Cortex of kidney (tissue), 1 donor: ENCODE measurements around the gene TM6SF1.
"Not testable (repeated sequence)": the region's sequence is repeated elsewhere in the genome, so short reads cannot be mapped to it uniquely, and the experiment has no call there.

Experiments
- DNase-seq: peaks from one replicate; lab custom pipeline; 2025; lab: John Stamatoyannopoulos, UW

The TM6SF1 gene

GRCh38 chr15:83088876-83089275 is 18.6 kb upstream of the TM6SF1 start:
- no peak for DNase-seq

- no peak for DNase-seq
These were observed 17.0 kb upstream of the TM6SF1 start for GRCh38 chr15:83090465-83090864.

DNA sequence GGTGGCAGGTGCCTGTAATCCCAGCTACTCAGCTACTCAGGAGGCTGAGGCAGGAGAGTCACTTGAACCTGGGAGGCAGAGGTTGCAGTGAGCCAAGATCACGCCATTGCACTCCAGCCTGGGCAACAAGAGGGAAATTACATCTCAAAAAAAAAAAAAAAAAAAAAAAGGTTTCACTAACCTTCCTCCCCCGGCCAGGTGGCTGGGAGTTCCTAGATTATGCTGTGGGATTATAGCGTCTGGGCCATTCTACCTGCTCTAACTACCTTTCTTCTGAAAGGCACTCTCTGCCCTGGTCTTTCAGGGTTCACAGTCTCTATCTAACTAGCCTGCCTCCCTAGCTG is 15.5 kb upstream of the TM6SF1 start:
- DNase-seq = not testable (repeated sequence)

- DNase-seq = no peak
These were observed 15.0 kb upstream of the TM6SF1 start for GRCh38 chr15:83092309-83092976.

DNA sequence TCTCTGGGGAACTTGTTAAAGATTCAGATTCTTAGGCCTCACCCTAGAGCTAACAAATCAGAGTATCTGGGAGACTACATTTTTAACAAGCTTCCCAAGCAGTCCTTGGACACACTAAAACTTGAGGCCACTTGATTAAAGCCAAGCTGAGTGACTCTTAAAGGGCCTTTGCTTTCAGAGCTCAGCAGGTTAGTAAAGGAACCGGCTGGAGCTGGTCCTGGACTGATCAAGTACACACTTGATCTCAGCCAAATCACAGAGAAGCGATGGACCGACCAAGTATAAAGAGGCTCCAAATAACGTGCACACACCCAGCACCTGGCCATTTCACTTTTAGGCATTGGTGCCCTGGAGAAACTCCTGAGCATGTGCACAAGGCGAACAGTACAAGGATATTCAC is 12.9 kb upstream of the TM6SF1 start:
- DNase-seq = no peak

GRCh38 chr15:83098079-83098478 is 9.4 kb upstream of the TM6SF1 start:
- no peak for DNase-seq

- no peak for DNase-seq
These were observed 8.2 kb upstream of the TM6SF1 start for GRCh38 chr15:83099290-83099689.

DNA sequence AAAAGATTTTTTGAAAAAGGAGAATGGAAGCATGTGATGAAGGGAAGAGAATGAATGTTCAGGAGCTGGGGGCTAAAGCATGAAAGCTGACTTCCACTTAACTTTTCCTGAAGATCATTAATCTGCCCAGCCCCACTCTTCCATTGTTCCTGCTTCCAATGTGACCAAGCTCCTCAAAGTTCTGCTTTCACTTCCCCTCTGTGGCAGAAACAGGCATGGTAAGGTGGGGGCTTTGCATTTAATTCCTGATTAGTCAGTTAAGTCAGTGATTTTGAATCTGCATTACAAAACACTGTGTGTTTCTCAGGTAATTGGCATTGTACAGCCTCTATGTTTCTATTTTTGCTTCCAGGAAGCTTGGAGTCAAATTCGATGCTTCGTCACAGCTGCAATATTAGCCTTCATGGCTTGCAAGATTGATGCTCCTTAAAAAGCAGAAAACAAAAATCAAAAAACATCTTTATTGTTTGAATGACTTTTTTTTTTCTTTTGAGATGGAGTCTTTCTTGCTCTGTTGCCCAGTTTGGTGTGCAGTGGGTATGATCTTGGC is 7.3 kb upstream of the TM6SF1 start:
- DNase-seq = no peak

GRCh38 chr15:83102346-83102745 is 5.1 kb upstream of the TM6SF1 start:
- no peak for DNase-seq

- no peak for DNase-seq
These were observed 3.3 kb upstream of the TM6SF1 start for GRCh38 chr15:83104141-83104540.

- DNase-seq = no peak
These were observed 2.0 kb upstream of the TM6SF1 start for GRCh38 chr15:83105440-83105839.

- DNase-seq = no peak
These were observed 366 bp downstream of the TM6SF1 start for GRCh38 chr15:83107841-83108181.

- no peak for DNase-seq
These were observed 1.1 kb downstream of the TM6SF1 start for GRCh38 chr15:83108266-83109219.

DNA sequence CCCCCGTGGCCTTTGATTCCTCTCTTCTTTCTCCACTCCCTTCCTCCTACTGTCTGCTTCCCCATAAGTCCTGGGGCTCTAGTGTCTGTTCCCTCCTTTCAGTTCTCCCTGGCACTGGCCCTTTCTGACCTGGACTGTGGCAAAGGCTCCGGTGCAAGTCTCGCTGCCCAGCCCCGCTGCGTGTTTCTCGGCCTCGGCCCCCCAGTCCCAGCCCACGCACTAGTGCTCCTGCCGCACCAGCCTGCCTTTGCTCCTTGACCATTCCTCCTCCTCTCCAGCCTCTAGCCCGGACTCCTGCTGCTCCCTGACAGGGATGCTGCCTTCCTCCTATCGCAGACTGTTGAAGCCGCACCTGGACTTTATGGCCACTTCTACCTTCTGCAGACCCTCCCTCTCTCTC is 2.1 kb downstream of the TM6SF1 start:
- DNase-seq = no peak

DNA sequence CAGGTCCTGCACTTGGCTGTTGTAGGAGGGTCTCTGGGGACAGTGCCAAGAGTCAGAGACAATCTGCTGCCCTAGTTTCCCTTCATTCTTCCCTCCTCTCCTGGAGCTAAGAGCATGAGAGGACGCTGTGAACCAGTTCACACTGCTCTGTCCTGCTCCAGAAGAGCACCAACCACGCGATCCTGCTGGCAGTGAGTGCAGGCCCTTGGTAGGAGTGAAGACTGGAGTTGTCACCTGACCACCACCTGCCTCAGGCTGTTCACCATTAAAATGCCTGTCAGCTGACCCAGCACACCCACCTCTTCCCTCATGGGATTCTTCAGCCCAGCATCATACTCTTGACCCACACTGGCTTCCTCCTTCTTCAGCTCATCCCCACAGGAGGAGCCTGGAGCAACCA is 2.9 kb downstream of the TM6SF1 start:
- DNase-seq = no peak

- no peak for DNase-seq
These were observed 3.7 kb downstream of the TM6SF1 start for GRCh38 chr15:83111149-83111548.

DNA sequence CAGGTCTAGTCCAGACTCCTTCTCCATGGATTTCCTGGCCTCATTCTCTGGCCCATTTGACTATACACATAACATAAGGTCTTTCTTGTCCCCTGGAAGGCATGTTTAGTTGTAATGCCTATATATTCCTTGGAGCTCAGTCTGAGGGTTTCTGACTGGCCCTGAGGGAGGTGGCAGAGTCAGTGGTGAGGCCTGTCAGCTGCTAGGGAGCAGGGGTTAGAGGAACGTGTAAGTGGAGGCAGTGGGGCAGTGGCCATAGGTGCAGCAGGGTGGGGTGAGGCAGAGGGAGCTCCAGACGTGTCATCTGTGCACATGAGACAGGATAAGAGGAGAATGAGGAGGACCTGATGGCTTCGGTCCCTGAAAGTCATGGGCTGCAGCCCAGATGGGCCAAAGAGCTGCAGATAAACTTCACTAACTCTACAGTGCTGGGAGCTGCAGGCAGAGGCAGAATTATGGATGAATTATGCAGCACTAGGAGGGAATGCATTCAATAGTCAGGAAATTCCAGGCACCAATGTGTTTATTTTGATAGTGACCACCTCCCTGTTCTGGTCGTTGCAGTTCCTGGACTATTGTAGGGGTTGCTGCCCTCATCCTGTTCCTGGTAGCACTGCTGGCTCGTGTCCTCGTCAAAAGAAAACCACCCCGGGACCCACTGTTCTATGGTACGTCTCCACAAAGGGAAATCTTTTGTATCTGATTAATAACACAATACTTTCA is 4.9 kb downstream of the TM6SF1 start:
- DNase-seq = no peak

DNA sequence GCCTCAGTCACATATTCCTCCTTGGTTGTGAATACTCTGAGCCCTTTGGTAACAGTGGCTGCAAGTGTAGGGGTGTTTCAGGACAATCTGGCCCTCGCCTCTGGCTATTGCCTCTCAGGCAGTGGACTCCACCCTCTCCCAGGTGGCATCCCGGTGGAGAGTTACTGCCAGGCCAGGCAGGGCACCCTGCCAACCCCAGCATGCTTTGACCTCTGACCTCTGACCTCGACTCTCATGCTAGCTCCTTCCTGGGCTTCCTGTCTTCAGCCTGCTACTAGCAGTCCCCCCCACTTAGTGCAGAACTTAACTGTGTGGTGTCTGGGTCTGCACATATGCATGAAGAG is 5.5 kb downstream of the TM6SF1 start:
- DNase-seq = no peak

DNA sequence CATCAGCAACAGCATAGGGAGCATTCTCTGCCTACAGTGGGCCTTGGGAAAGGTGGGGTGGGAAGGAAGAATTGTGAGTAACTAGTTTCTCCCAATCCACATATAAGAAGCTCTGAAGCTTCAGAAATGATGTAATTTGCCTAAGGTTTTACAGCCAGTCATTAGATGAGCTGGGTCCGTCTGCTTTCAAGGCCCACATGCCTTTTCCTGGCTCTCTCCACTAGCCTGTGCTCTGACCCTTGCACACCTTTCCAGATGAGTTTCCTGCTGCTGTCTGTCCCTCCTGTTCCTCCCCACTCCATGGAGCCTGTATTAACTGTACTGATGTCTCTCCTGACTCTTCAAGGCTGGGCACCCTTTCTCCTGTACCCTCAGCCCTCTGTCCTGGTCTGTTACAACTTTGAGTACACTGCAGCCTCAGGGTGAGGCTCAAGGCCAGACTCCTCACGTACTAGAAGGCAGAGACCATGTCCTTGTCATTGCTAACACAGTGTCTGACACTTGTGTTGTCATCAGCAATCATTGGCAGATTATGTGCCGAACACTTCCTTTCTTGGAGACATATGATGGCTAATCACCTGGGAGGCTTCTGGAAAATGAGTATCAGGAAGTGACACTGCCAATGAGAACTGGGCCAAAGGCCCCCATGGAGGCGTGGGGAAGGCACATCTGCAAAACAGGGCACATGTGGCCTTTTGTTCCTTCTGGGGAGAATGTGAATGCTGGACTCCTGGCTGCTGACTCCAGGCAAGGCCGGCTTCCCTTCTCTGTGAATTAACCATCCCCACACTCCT is 6.6 kb downstream of the TM6SF1 start:
- DNase-seq = no peak

DNA sequence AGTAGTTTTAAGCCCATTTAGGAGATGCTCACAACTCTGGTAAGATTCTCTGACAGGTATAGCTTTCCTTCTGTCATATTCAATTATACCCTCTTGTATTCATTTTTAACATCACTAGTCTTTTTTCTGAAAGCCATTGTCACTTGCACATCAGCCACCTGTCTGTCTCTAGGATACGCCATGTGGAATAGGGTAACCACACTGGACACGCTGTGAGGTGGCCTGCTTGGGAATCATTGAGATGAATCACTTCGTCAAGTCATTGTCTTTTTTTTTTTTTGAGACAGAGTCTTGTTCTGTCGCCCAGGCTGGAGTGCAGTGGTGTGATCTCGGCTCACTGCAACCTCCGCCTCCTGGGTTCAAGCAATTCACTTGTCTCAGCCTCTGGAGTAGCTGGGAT is 7.4 kb downstream of the TM6SF1 start:
- DNase-seq = no peak

DNA sequence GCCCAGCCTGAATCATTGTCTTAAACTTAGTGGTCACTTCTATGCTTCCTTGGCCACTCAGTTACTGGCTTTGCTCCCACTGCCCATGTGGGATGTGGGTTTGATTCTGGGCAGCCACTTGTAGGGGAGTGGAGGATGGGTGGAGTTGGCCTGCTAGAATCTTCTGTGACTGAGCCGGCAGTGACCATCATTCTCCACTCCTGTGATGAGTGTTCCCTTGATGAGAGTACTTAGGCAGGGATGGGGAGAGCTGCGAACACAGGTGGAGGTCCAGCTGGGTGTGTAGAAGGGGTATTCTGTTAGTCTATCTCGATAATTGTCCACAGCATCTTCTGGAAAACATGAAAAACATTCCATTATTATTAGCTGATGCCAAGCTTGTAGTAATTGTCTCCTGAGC is 8.0 kb downstream of the TM6SF1 start:
- no peak for DNase-seq
